MM.1S (cell line): ENCODE measurements around the gene KLF9.

Experiments used
- DNase-seq: peaks from one replicate; pipeline ENCODE4 v3.0.0-alpha.2; 2015
- H2AFZ ChIP-seq: fragments of 300-600 bp; sonication (generic); 2 replicates; pipeline ENCODE4 v1.6.0; 2016; ENCODE audit warnings: antibody characterized with exemption, low read length
- H3F3A ChIP-seq: fragments of 300-600 bp; sonication (generic); 2 replicates; pipeline ENCODE4 v1.6.1; 2016; ENCODE audit warnings: mild to moderate bottlenecking, antibody characterized with exemption, low read length, moderate library complexity, mixed read lengths; ENCODE audit not compliant: insufficient read depth
- H3K27ac ChIP-seq: fragments of 300-600 bp; sonication (generic); 2 replicates; pipeline ENCODE4 v1.5.1; 2016; ENCODE audit warnings: mild to moderate bottlenecking, low read length
- H3K27me3 ChIP-seq: fragments of 300-600 bp; sonication (generic); replicated peaks from 2 replicates; pipeline ENCODE4 v1.6.0; 2016; ENCODE audit warnings: low read length; ENCODE audit not compliant: insufficient read depth
- H3K36me3 ChIP-seq: fragments of 300-600 bp; sonication (generic); replicated peaks from 2 replicates; pipeline ENCODE4 v1.6.1; 2016; ENCODE audit warnings: mild to moderate bottlenecking, low read length, mixed read lengths; ENCODE audit not compliant: insufficient read depth
- H3K4me1 ChIP-seq: fragments of 300-600 bp; sonication (generic); 2 replicates; pipeline ENCODE4 v1.6.1; 2016; ENCODE audit warnings: low read length, mixed read lengths
- H3K4me2 ChIP-seq: fragments of 300-600 bp; sonication (generic); 2 replicates; pipeline ENCODE4 v1.6.0; 2016; ENCODE audit warnings: low read depth, low read length
- H3K4me3 ChIP-seq: fragments of 300-600 bp; sonication (generic); 2 replicates; pipeline ENCODE4 v1.5.1; 2016; ENCODE audit warnings: low read length, mixed read lengths
- H3K79me2 ChIP-seq: fragments of 300-600 bp; sonication (generic); 2 replicates; pipeline ENCODE4 v1.6.1; 2016; ENCODE audit warnings: mixed run types, low read length, mixed read lengths
- H3K9ac ChIP-seq: fragments of 300-600 bp; sonication (generic); 2 replicates; pipeline ENCODE4 v1.6.1; 2016; ENCODE audit warnings: low read length, mixed read lengths
- H3K9me2 ChIP-seq: fragments of 300-600 bp; sonication (generic); replicated peaks from 2 replicates; pipeline ENCODE4 v1.6.1; 2016; ENCODE audit warnings: mild to moderate bottlenecking, low read length, mixed read lengths; ENCODE audit not compliant: insufficient read depth
- H3K9me3 ChIP-seq: fragments of 300-600 bp; sonication (generic); replicated peaks from 2 replicates; pipeline ENCODE4 v1.6.1; 2016; ENCODE audit warnings: mild to moderate bottlenecking, low read length, mixed read lengths; ENCODE audit not compliant: insufficient read depth
- H4K20me1 ChIP-seq: fragments of 300-600 bp; sonication (generic); 2 replicates; pipeline ENCODE4 v1.6.1; 2016; ENCODE audit warnings: mild to moderate bottlenecking, low read length, moderate library complexity, mixed read lengths; ENCODE audit not compliant: insufficient read depth
- CTCF ChIP-seq: fragments of 300-600 bp; sonication (generic); IDR thresholded peaks from 2 replicates; pipeline ENCODE4 v1.5.1; 2016; ENCODE audit warnings: antibody characterized with exemption, low read length, mixed read lengths
- EZH2 ChIP-seq: fragments of 300-600 bp; sonication (generic); optimal IDR thresholded peaks from 2 replicates; pipeline ENCODE3; 2017; ENCODE audit warnings: low read depth, mild to moderate bottlenecking, antibody characterized with exemption, low read length, mixed read lengths
- EZH2phosphoT487 ChIP-seq: fragments of 300-600 bp; sonication (generic); IDR thresholded peaks from 2 replicates; pipeline ENCODE4 v1.6.1; 2018; ENCODE audit warnings: antibody characterized with exemption, low read length

Gene KLF9

DNA sequence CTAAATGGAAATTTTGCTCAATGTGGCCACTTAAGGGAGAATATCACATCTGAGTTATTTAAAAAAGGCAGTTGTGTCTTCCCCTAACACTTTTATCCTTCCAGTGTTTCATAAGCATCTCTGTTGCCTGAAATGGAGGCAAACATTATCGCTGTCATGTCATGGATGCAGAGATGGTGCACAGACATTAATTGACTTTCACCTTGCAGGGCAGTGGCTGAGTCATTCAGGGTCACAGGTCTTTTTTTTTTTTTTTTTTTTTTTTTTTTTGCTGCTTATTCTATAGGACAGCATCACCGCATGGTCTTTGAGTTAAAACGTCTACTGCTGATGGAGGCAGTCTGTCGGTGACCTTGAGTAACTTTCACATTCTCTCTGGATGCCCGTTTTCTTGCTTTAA is 36.3 kb upstream of the KLF9 start:
- TF ChIP-seq EZH2 (no peak), CTCF (no peak)
- Histone ChIP-seq H2AFZ (no peak overlapping the region), H3K4me1 (no peaks in the 10 kb centered on the region)

GRCh38 chr9:70449461-70449860 is 35.0 kb upstream of the KLF9 start:
- Histone ChIP-seq H3K79me2 (no peaks in the 10 kb centered on the region), H3K4me2 (no peak overlapping the region), H3K9ac (no peak overlapping the region), H3F3A (no peaks in the 10 kb centered on the region), H3K9me3 (no peaks in the 10 kb centered on the region), H2AFZ (no peak overlapping the region), H3K27me3 (no peaks in the 10 kb centered on the region), H3K27ac (no peak overlapping the region), H3K36me3 (no peaks in the 10 kb centered on the region), H3K4me3 (no peak overlapping the region), H3K4me1 (no peaks in the 10 kb centered on the region), H3K9me2 (no peaks in the 10 kb centered on the region), H4K20me1 (no peaks in the 10 kb centered on the region)
- no peak for DNase-seq
- no peak for TF ChIP-seq EZH2
- TF ChIP-seq EZH2phosphoT487: no peak
- TF ChIP-seq CTCF: no peak

More for the DNA sequence above, 36.3 kb upstream of the KLF9 start:
- no peaks in the 10 kb centered on the region for H3K36me3 ChIP-seq
- H3F3A ChIP-seq: no peaks in the 10 kb centered on the region
- H3K9me3 ChIP-seq: no peaks in the 10 kb centered on the region
- H3K4me3 ChIP-seq: no peak overlapping the region
- no peaks in the 10 kb centered on the region for H3K79me2 ChIP-seq
- no peak for DNase-seq
- H3K27me3 ChIP-seq: no peaks in the 10 kb centered on the region
- H3K9ac ChIP-seq: no peak overlapping the region
- no peak overlapping the region for H3K4me2 ChIP-seq
- H3K9me2 ChIP-seq: no peaks in the 10 kb centered on the region
- no peaks in the 10 kb centered on the region for H4K20me1 ChIP-seq
- H3K27ac ChIP-seq: no peak overlapping the region

GRCh38 chr9:70448919-70449318 is 34.5 kb upstream of the KLF9 start:
- Histone ChIP-seq H3K9me2 (no peaks in the 10 kb centered on the region), H4K20me1 (no peaks in the 10 kb centered on the region), H3K36me3 (no peaks in the 10 kb centered on the region)

More at GRCh38 chr9:70448919-70449318, 34.5 kb upstream of the KLF9 start:
- H3K4me3 ChIP-seq: no peak overlapping the region
- no peaks in the 10 kb centered on the region for H3K79me2 ChIP-seq
- no peaks in the 10 kb centered on the region for H3K9me3 ChIP-seq
- no peak overlapping the region for H3K4me2 ChIP-seq
- no peaks in the 10 kb centered on the region for H3K4me1 ChIP-seq
- no peak overlapping the region for H2AFZ ChIP-seq
- H3K9ac ChIP-seq: no peak overlapping the region
- no peak for TF ChIP-seq EZH2phosphoT487
- TF ChIP-seq CTCF: no peak
- TF ChIP-seq EZH2: no peak
- no peaks in the 10 kb centered on the region for H3K27me3 ChIP-seq
- no peaks in the 10 kb centered on the region for H3F3A ChIP-seq
- no peak for DNase-seq
- H3K27ac ChIP-seq: no peak overlapping the region
